Skin epidermis (tissue), 12 donors: ENCODE data around the gene PRR20A.
"Not testable (repeated sequence)": the region's sequence is repeated elsewhere in the genome, so short reads cannot be mapped to it uniquely, and the experiment has no call there.

Source experiments
- H3K27ac ChIP-seq, 21 experiments: fragments of 200-600 bp; sonication (generic) in 11 of 21; one replicate each; pipeline ENCODE4 v1.5.0; 2020; ENCODE audit warnings: mild to moderate bottlenecking in 3 of 21, inconsistent platforms in 2 of 21, moderate library complexity in 2 of 21
- H3K4me3 ChIP-seq, 7 experiments: fragments of 200-600 bp; sonication (generic) in 2 of 7; one replicate each; pipeline ENCODE4 v1.5.0; 2020; ENCODE audit warnings: inconsistent platforms in 2 of 7, mild to moderate bottlenecking in 2 of 7, moderate library complexity in 1 of 7

PRR20A gene

DNA sequence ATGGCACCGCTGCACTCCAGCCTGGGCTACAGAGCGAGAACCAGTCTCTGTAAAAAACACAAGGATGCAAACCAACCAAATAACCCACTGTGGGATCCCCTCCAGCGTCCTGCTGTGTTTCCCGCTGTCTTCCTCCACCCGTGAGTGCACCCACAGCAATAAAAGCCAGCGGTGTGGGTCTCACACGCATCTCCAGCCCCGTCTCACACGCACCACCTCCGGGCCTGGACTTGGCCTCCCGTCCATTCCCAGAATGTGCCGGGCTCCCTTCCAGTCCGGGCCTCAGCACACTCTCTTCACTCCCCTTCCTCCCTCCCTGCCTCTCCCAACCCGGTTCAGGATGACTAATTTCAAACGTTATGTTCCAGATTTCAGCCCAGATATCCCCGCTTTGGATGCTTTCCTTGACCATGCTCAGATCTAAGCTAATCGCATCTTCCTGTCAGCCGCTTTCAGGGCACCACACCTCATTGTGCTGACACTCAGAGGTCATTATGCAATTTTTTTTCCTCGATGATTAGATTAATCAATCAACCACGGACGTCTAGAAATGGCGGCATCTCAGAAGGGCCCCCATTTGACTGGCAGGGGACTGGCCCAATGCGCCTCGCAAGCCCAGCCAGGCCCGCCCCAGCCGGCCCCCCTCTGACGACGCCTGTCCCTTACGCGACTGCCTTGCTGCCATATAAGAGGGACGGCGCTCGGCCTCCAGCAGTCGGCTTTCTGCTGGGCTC is at the start of gene PRR20A:
Gene PRR20A (plus strand): TSS at position 684 of the 734 bp plus-strand sequence. CDS start 387 bp downstream, outside the sequence.
- not testable (repeated sequence) for H3K27ac ChIP-seq, H3K4me3 ChIP-seq

- Histone ChIP-seq H3K4me3 (no peak overlapping the region), H3K27ac (no peak overlapping the region)
Observed at GRCh38 chr13:57114945-57115344, 25.8 kb upstream of the PRR20A start.

GRCh38 chr13:57123681-57124080 is 17.0 kb upstream of the PRR20A start:
- H3K4me3 ChIP-seq: no peak overlapping the region
- no peak overlapping the region for H3K27ac ChIP-seq

- Histone ChIP-seq H3K27ac (no peak overlapping the region), H3K4me3 (no peak overlapping the region)
Observed at GRCh38 chr13:57128909-57129308, 11.8 kb upstream of the PRR20A start.

GRCh38 chr13:57136093-57136492 is 4.6 kb upstream of the PRR20A start:
- Histone ChIP-seq H3K4me3 (no peak overlapping the region), H3K27ac (no peak overlapping the region)

DNA sequence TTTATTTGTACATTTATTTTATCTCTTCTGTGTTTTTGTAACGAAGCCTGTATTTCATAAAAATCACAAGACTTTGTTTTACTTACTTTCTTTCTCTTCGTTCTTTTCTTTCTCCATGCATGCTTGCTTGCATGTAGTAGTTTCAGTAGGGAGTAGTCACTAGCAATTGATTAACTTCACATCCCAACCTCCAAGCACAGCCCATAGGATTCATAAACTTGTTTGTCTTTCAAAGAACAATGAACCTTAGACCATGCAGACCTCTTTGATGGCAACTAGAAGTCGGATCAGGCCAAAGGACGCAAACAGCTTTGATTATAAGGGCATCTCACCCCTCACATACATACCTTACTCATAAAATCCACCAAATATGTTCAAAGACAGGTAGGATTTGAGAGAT is 3.1 kb upstream of the PRR20A start:
- H3K27ac ChIP-seq: no peak overlapping the region
- H3K4me3 ChIP-seq: no peak overlapping the region

DNA sequence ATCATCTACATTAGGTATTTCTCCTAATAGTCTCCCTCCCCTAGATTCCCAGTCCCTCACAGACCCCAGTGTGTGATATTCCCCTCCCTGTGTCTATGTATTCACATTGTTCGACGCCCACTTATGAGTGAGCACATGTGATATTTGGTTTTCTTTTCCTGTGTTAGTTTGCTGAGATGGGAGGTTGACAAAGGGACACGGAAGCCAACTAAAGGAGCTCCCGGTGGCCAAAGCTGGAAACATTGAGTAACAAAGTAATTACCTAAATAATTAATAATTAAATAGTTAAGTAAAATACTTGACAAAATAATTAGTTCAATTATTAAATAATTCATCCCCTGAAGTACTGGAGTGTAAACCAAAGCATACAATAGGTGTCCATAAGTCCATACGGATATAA is 1.7 kb upstream of the PRR20A start:
- Histone ChIP-seq H3K4me3 (no peak overlapping the region), H3K27ac (no peak overlapping the region)

GRCh38 chr13:57139781-57140180 is 937 bp upstream of the PRR20A start:
- H3K4me3 ChIP-seq: not testable (repeated sequence)

GRCh38 chr13:57147188-57147587 is 6.5 kb downstream of the PRR20A start, which contains the start of gene PRR20B:
Gene PRR20B (plus strand): TSS chr13:57147488. CDS start chr13:57147875, 387 bp downstream.
- not testable (repeated sequence) for H3K4me3 ChIP-seq, H3K27ac ChIP-seq

More at GRCh38 chr13:57139781-57140180, 937 bp upstream of the PRR20A start:
- H3K27ac ChIP-seq: not testable (repeated sequence)

DNA sequence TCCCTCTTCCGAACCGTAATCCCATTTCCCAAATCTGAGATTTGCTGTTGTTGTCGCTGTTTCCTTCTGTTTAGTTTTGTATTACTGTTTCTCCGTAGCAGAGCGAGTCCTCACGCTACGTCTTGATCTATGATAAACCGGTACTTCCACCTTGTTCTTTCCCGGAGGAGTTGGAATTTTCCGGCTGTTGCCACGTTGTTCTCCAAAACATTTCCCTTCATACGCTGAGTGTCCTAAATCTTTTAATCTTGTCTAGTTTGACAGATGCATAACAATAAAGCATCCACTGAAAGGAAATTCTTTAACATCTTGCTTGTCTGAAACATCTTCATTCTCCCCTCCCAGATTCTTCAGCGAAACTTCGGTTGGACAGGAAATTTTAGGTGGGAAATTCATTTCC is 7.4 kb downstream of the PRR20A start:
- H3K4me3 ChIP-seq, H3K27ac ChIP-seq: not testable (repeated sequence)

DNA sequence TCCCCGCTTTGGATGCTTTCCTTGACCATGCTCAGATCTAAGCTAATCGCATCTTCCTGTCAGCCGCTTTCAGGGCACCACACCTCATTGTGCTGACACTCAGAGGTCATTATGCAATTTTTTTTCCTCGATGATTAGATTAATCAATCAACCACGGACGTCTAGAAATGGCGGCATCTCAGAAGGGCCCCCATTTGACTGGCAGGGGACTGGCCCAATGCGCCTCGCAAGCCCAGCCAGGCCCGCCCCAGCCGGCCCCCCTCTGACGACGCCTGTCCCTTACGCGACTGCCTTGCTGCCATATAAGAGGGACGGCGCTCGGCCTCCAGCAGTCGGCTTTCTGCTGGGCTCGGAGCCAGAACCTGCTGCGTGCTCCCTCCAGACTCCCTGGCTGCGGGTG is 13.0 kb downstream of the PRR20A start, which contains the start of gene PRR20C:
Gene PRR20C (plus strand): TSS at position 301 of the 400 bp plus-strand sequence. CDS start 387 bp downstream, outside the sequence.
- not testable (repeated sequence) for H3K27ac ChIP-seq, H3K4me3 ChIP-seq

DNA sequence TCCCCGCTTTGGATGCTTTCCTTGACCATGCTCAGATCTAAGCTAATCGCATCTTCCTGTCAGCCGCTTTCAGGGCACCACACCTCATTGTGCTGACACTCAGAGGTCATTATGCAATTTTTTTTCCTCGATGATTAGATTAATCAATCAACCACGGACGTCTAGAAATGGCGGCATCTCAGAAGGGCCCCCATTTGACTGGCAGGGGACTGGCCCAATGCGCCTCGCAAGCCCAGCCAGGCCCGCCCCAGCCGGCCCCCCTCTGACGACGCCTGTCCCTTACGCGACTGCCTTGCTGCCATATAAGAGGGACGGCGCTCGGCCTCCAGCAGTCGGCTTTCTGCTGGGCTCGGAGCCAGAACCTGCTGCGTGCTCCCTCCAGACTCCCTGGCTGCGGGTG is 19.6 kb downstream of the PRR20A start, which contains the start of gene PRR20D:
Gene PRR20D (plus strand): TSS at position 301 of the 400 bp plus-strand sequence. CDS start 387 bp downstream, outside the sequence.
- not testable (repeated sequence) for H3K4me3 ChIP-seq, H3K27ac ChIP-seq

- not testable (repeated sequence) for H3K27ac ChIP-seq, H3K4me3 ChIP-seq
Observed at GRCh38 chr13:57166897-57167296, 26.2 kb downstream of the PRR20A start, which contains the start of gene PRR20E. Gene PRR20E (plus strand): TSS chr13:57167197. CDS start chr13:57167584, 387 bp downstream.

DNA sequence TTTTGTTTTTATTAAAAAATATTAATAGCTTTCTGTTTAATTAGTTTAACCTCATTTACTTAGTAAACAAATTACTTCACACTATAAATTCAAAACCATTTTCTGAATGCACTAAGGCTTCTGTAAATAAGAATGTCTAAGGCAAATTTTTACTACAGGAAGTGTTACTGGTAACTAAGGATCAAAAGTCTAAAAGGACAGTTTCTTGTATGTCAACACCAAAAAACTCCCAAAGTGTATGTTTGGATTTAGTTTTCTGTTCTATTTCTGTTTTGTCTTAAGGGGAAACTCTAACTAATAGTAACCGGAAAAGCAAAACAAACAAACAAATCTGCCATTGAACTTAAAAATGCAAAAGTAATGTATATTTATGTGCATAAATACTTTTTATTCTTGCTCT is 50.9 kb downstream of the PRR20A start:
- no peak overlapping the region for H3K27ac ChIP-seq

More for the DNA sequence above, 50.9 kb downstream of the PRR20A start:
- H3K4me3 ChIP-seq: no peak overlapping the region
